Measurements from ENCODE around the gene MTHFD1.

The MTHFD1 gene

DNA sequence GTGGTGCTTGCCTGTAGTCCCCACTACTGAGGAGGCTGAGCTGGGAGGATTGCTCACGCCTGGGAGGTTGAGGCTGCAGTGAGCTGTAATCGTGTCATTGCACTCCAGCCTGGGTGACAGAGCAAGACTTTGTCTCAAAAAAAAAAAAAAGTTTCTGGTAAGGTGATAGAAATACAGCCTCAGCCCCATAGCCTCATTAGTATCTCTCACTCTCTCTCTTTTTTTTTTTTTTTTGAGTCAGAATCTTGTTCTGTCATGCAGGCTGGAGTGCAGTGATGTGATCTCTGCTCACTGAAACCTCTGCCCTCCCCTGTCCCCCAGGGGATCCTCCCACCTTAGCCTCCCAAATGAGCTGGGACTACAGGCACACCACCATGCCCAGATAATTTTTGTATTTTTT lies 19.2 kb downstream of the MTHFD1 start:
- no peak for DNase-seq (ENCODE audit: low spot score)

GRCh38 chr14:64409126-64409920 lies 21.2 kb downstream of the MTHFD1 start:
- no peak for DNase-seq (ENCODE audit: low spot score)

DNA sequence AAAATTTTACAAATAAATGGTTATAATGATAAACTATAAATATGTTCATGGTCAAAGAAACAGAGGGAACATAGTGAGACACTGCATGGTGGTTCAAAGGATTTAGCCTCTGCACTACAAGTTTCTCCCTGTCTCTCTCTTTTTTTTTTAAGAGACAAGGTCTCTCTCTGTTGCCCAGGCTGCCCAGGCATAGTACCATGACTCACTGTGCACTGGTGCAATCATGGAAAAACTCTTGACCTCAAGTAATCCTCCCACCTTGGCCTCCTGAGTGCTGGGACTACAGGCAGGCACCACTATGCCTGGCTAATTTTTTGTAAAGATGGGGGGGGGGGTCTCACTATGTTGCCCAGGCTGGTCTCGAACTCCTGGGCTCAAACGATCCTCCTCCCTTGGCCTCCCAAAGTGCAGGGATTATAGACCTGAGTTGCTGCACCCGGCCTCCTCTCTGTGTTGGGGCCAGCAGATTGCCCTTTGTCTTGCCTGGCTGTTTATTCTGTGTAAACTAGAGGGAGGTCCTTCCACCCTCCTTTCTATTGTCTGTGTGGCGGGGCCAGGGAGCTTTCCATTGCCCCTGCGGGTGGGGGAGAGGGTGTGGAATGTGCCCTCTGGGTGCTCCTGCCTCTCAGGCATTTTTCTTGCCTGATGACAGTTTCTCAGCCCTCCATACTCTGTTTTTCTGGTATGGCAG lies 22.1 kb downstream of the MTHFD1 start:
- DNase-seq (ENCODE audit: low spot score) = no peak

- DNase-seq (ENCODE audit: low spot score) = no peak
These were observed 22.8 kb downstream of the MTHFD1 start for GRCh38 chr14:64411001-64411400.

GRCh38 chr14:64412237-64412636 lies 24.1 kb downstream of the MTHFD1 start:
- no peak for DNase-seq (ENCODE audit: low spot score)

DNA sequence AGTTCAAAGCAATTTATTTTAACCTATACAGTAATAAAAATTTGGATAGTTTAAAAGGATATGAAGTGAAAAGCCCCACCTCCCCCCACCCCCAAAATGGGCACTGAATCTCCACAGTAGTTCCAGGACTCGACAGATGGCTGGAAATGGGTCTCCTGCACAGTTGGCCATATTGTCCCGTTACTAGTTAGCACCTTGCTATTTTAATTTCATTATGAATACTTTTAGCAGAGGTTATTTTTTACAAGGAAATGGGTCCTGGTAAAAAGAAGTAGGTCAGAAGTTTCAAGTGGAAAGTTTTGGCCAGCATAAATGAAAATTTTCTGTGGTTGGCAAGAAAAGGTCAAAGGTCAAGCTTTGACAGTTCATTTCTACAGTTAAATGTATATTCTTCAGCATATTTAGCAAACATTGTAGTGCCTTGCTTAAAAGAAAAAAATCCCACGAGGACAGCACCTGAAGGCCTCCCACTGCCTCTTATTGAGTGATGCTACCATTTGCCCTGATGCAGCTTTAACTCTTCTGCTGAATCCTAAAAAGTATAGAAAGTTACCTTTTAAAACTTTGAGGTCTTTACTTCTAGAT lies 28.3 kb downstream of the MTHFD1 start:
- DNase-seq (ENCODE audit: low spot score) = no peak

- DNase-seq (ENCODE audit: low spot score) = no peak
These were observed 29.1 kb downstream of the MTHFD1 start for GRCh38 chr14:64417055-64417770.

- DNase-seq (ENCODE audit: low spot score) = no peak
These were observed 29.6 kb downstream of the MTHFD1 start for GRCh38 chr14:64417771-64418125.

DNA sequence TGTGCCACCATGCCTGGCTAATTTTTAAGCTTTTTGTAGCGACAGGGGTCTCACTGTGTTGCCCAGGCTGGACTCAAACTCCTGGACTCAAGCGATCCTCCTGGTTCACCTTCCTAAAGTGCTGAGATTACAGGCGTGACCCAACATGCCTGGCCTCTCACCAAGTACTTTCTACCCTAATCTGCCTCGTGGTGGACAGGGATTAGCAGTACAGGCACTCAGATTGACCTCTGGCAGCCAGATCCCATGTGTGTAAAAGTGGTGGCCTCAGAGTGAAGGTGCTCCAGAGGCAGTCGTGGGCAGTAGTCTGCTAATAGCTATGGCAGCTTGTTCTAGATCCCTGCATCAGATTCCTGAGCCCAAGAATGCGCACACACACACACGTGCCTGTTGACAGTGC lies 30.9 kb downstream of the MTHFD1 start:
- DNase-seq (ENCODE audit: low spot score) = no peak

DNA sequence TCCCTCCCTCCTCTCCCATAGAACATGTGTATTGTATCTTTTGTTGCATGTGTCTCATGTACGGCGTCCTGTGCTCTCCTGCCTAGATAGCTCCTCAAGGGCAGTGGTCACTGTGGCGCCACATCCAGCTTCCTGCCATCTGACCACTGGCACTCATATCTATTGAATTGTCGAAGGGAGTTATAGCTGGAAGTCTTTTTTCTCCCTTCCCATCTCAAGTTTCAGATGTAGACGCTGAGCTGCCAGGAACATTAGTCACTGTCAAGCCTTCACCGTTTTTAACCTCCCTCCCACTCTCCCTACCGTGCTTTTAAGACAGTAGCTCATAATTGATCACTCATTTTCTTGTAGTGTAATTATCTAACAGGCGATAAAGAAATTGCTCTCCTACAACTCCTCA lies 33.0 kb downstream of the MTHFD1 start:
- peak; percentile 35 for DNase-seq (ENCODE audit: low spot score)

- DNase-seq (ENCODE audit: low spot score) = no peak
These were observed 33.9 kb downstream of the MTHFD1 start for GRCh38 chr14:64422005-64422404.

- no peak for DNase-seq (ENCODE audit: low spot score)
These were observed 34.6 kb downstream of the MTHFD1 start for GRCh38 chr14:64422756-64423155.

DNA sequence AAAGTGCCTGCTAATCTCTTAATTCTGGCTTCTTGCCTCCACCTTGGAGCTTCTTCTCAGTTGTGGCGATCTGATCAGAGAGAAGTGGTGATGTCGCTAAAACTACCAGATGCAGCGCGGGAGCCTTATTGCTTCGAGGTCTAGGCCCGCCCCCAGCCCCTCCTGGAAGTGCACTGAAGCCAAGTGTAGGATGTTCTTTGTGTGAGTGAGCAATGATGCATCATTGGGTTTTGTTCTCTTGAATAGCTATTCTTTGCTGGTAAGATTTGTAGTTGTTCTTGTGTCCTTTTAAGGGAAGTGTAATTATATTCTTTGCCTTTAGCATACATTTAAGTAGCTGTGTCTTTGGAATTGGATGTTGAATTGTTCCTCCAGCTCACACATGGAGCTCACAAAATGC lies 35.8 kb downstream of the MTHFD1 start:
- DNase-seq (ENCODE audit: low spot score) = no peak

DNA sequence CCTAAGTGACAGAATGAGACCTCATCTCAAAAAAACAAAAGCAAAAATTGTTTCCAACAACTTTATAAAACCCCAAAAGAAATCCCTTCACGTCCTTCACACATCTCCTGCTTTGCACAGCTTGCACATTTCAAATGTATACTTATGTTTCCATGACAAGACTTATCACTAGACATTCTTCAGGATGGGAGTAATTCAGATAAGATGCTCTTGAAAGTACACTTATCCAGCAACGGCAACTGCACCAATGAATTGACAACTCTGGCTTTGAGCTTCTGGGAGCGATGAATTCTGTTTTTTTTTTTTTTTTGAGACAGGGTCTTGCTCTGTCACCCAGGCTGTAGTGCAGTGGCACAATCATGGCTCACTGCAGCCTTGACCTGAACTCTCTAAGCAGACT lies 46.4 kb downstream of the MTHFD1 start:
- no peak for DNase-seq (ENCODE audit: low spot score)

- DNase-seq (ENCODE audit: low spot score) = peak; percentile 64
These were observed 50.2 kb downstream of the MTHFD1 start for GRCh38 chr14:64438181-64438841.

DNA sequence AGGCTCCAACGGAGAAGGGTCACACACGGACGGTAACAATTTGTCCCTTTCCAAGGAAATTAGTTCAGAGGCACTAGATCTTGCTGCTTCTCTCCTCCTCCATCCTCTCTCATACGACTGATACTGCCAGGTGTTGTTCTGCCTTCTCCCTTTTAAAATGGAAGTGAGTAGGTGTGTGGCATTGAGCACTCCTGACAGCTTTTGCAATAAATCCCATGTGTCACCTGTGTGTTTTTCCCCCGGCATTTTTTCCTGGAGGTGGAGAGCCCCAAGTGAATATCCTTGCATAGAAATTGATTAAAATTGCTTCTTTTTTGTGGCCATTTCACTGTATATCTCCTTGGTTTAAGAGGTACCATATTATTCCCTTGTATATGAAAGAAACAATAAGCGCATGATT lies 51.0 kb downstream of the MTHFD1 start:
- DNase-seq (ENCODE audit: low spot score) = no peak

DNA sequence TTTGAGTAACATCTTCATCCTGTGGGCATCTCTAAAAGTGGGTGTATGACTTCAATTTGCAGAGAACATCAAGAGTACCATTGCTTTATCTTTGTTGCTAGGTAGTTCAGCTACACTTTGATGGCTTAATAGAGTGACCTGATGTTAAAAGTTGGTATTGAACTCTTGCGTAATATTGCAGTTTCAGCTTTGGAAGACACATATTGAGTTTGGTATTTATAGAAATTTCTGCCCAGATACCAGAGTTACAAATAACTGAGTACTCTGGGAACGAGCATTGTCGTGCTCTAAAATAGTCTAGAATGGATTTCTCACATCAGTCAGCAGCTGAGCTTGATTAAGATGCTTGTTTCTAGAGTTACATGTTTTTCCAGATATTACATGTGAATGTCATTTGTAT lies 52.3 kb downstream of the MTHFD1 start:
- DNase-seq (ENCODE audit: low spot score) = no peak

- DNase-seq (ENCODE audit: low spot score) = no peak
These were observed 54.3 kb downstream of the MTHFD1 start for GRCh38 chr14:64442300-64442988.

DNA sequence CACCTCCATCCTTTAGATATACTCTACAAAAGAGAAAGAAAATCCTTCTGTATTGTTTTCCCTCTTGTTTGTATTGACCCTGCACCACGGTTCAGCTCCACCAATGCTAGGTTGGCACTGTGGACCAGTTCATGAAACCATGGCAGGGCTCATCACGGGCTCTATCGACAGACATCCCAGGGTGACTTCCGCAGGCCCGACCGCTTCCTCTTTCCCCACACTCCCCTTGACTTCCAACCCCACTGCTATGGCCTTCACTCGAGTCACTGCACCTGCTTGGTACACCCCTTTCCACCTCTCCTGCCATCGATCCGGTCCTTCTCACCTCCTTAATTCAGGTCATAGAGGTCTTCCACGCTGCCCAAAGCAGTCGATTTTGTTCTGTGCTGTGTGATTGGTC lies 56.0 kb downstream of the MTHFD1 start:
- DNase-seq (ENCODE audit: low spot score) = no peak

- no peak for DNase-seq (ENCODE audit: low spot score)
These were observed 57.1 kb downstream of the MTHFD1 start for GRCh38 chr14:64444984-64445845.
